GM21786 (cell line): Measurements from ENCODE around the gene DENND2A.

Experiments
- ATAC-seq: cut with Tn5 transposase; IDR thresholded peaks from one replicate; pipeline ENCODE4 v1.9.1; 2021; ENCODE audit not compliant: unreplicated experiment

Gene DENND2A

DNA sequence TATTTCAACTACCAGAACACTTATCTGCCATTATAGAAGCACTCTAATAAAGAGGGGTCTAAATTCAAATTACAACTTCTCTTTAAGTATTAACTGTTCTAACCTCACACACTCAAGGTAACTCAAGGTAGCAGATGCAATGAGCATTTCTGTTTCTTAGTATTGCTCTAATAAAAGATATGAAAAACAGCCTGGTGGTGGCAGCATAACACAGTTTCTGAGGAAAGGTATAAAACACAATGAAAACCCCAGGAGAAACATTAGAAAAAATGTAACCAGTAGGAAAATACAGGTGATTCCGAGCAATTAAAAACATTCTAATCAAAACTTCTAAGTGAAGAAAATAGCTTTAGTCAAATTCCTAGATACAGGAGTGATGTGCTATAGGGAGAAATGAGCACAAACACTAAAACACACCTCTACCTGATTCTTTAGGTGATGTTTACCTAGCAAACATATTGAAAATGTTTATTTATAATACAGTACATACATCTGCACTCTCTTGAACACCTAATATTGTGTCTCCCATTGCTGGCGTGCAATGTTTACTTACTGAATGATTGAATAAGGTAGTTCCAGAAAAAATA lies 164.8 kb downstream of the DENND2A start:
- ATAC-seq, result no peak
